Adrenal gland (tissue), 5 donors: Measurements from ENCODE around the gene ARHGAP22.

ENCODE experiments used
- CTCF ChIP-seq, 6 experiments: fragments of 450-650 bp in 4 of 6; fragments of 200-600 bp in 2 of 6; sonication (generic) in 1 of 6; IDR thresholded peaks; 1 replicate in 5 of 6; 2 replicates in 1 of 6; pipeline versions ENCODE4 v1.5.1 to v1.8.0; 2016 to 2021; ENCODE audit warnings: antibody characterized with exemption in 6 of 6, mild to moderate bottlenecking in 2 of 6, moderate library complexity in 1 of 6
- POLR2A ChIP-seq, 2 donors: fragments of 450-650 bp; IDR thresholded peaks; one replicate each; pipeline ENCODE4 v1.6.1; 2017; ENCODE audit warnings: antibody characterized with exemption in 2 of 2, mild to moderate bottlenecking in 2 of 2, moderate library complexity in 1 of 2
- donor health status: DM: no; HTN: no; CAD: no.

- no peak for TF ChIP-seq CTCF (IDR thresholded peaks at IDR 0.05)
- no peak for TF ChIP-seq POLR2A (IDR thresholded peaks at IDR 0.05)
Observed at GRCh38 chr10:48492201-48492600, 112.7 kb downstream of the ARHGAP22 start.
